OCI-LY1 (cell line): ENCODE data around the gene CTF1.

ENCODE experiments used
- H2AFZ ChIP-seq: fragments of 200-600 bp; sonication (generic), shearing (Covaris generic); 2 replicates; pipeline ENCODE4 v1.6.0; 2014; ENCODE audit warnings: antibody characterized with exemption, mild to moderate bottlenecking, low read length
- H3F3A ChIP-seq: fragments of 200-600 bp; sonication (generic), shearing (Covaris generic); 2 replicates; pipeline ENCODE4 v1.6.0; 2014; ENCODE audit warnings: mild to moderate bottlenecking, antibody characterized with exemption, low read length, moderate library complexity; ENCODE audit not compliant: insufficient read depth
- H3K27ac ChIP-seq: fragments of 200-600 bp; sonication (generic); 2 replicates; pipeline ENCODE4 v1.5.1; 2014; ENCODE audit warnings: low read length, mixed run types, mild to moderate bottlenecking, low read depth; ENCODE audit not compliant: poor library complexity, severe bottlenecking
- H3K27me3 ChIP-seq: fragments of 200-600 bp; sonication (generic); 2 replicates; pipeline ENCODE4 v1.6.0; 2014; ENCODE audit warnings: antibody characterized with exemption, mild to moderate bottlenecking, low read length, moderate library complexity; ENCODE audit not compliant: insufficient read depth
- H3K36me3 ChIP-seq: fragments of 200-600 bp; sonication (generic); 2 replicates; pipeline ENCODE4 v1.6.1; 2014; ENCODE audit warnings: mild to moderate bottlenecking, antibody characterized with exemption, low read length, moderate library complexity, mixed read lengths; ENCODE audit not compliant: insufficient read depth
- H3K4me1 ChIP-seq: fragments of 200-600 bp; sonication (generic); 2 replicates; pipeline ENCODE4 v1.5.1; 2014; ENCODE audit warnings: mild to moderate bottlenecking, low read length, moderate library complexity; ENCODE audit not compliant: insufficient read depth, severe bottlenecking
- H3K4me2 ChIP-seq: fragments of 200-600 bp; sonication (generic), shearing (Covaris generic); 2 replicates; pipeline ENCODE4 v1.6.1; 2014; ENCODE audit warnings: low read length
- H3K4me3 ChIP-seq: fragments of 200-600 bp; sonication (generic); 2 replicates; pipeline ENCODE4 v1.5.1; 2014; ENCODE audit warnings: low read length, low read depth, mild to moderate bottlenecking, mixed read lengths; ENCODE audit not compliant: poor library complexity, severe bottlenecking
- H3K79me2 ChIP-seq: fragments of 200-600 bp; shearing (Covaris generic); 2 replicates; pipeline ENCODE4 v1.6.1; 2016; ENCODE audit warnings: mixed run types, low read length, mixed read lengths; ENCODE audit not compliant: insufficient read depth
- H3K9ac ChIP-seq: fragments of 200-600 bp; sonication (generic), shearing (Covaris generic); 2 replicates; pipeline ENCODE4 v1.6.1; 2014; ENCODE audit warnings: mild to moderate bottlenecking, low read length, mixed read lengths
- H3K9me2 ChIP-seq: fragments of 200-600 bp; sonication (generic), shearing (Covaris generic); 2 replicates; pipeline ENCODE4 v1.6.1; 2014; ENCODE audit warnings: low read depth, mild to moderate bottlenecking, low read length, mixed read lengths
- H3K9me3 ChIP-seq: fragments of 200-600 bp; shearing (Covaris generic); 2 replicates; pipeline ENCODE4 v1.6.1; 2014; ENCODE audit warnings: low read length, mixed read lengths
- H4K20me1 ChIP-seq: fragments of 200-600 bp; sonication (generic), shearing (Covaris generic); 2 replicates; pipeline ENCODE4 v1.6.0; 2016; ENCODE audit warnings: mild to moderate bottlenecking, low read length; ENCODE audit not compliant: insufficient read depth
- CTCF ChIP-seq: fragments of 200-600 bp; sonication (generic), shearing (Covaris generic); IDR thresholded peaks from 2 replicates; pipeline ENCODE4 v1.5.1; 2017; ENCODE audit warnings: mild to moderate bottlenecking, antibody characterized with exemption, low read length, moderate library complexity, mixed read lengths
- EZH2 ChIP-seq: fragments of 200-600 bp; sonication (generic), shearing (Covaris generic); IDR thresholded peaks from 2 replicates; pipeline ENCODE4 v1.8.0; 2017; ENCODE audit warnings: borderline replicate concordance, mixed run types, mild to moderate bottlenecking, antibody characterized with exemption, low read length, moderate library complexity, mixed read lengths

Gene CTF1

DNA sequence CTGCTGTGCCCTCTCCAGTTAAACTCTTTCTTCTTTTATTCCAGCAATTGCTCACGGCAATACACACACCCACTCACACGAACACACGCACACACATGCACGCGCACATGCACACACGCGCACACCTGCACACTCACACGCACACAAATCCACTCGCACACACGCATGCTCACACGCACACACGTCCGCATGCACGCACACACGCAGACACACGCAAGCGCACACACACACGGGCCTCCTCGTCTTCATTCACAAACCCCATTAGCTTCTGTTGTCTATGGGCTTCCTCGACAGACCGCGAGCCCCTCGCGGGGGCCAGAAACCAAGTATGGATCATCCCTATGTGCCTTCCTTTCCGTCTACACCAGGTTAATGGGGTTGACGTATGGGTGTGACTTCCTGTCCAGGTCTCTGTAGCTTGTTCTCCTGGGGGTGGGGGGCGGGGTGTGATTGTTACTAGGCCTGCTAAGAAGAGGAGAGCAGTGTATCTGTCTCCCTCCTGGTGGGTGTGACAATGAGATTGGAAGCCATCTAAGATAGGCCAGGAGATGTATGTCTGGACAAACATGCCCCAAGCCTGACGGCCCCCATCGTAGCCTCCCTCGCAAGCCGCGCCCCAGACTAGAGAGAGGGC is 670 bp upstream of the CTF1 start:
- no peaks in the 10 kb centered on the region for H3K27me3 ChIP-seq
- H3K9ac ChIP-seq = peak overlapping the region; percentile 70
- H3K4me2 ChIP-seq = peak overlapping the region; percentile 75
- no peaks in the 10 kb centered on the region for H3K79me2 ChIP-seq
- H2AFZ ChIP-seq = no peak overlapping the region
- TF ChIP-seq CTCF = no peak
- no peak for TF ChIP-seq EZH2
- peaks cover 48% of the 10 kb centered on the region for H3K4me1 ChIP-seq
- no peaks in the 10 kb centered on the region for H3K9me3 ChIP-seq
- peak overlapping the region; percentile 87 for H3K27ac ChIP-seq
- peaks cover 4% of the 10 kb centered on the region; the same call in 1 of the 2 replicates for H3K36me3 ChIP-seq
- H3K9me2 ChIP-seq = no peaks in the 10 kb centered on the region
- H3K4me3 ChIP-seq = peak overlapping the region; percentile 62
- 0 out of 2 replicates have a peak, but pooled peaks cover 8% of the 10 kb centered on the region for H3F3A ChIP-seq
- no peaks in the 10 kb centered on the region for H4K20me1 ChIP-seq

- Histone ChIP-seq H3K9ac (peak overlapping the region; percentile 70), H3K4me2 (peak overlapping the region; percentile 75), H3K79me2 (no peaks in the 10 kb centered on the region), H3K4me1 (peaks cover 56% of the 10 kb centered on the region), H3K27me3 (no peaks in the 10 kb centered on the region), H3F3A (0 out of 2 replicates have a peak, but pooled peaks cover 8% of the 10 kb centered on the region), H3K27ac (peak overlapping the region; percentile 87), H3K9me3 (no peaks in the 10 kb centered on the region), H3K9me2 (no peaks in the 10 kb centered on the region), H3K36me3 (no peaks in the 10 kb centered on the region), H3K4me3 (peak overlapping the region; percentile 62), H2AFZ (no peak overlapping the region), H4K20me1 (no peaks in the 10 kb centered on the region)
- TF ChIP-seq EZH2 (no peak), CTCF (no peak; the same call in 1 of the 2 replicates)
These were observed 697 bp downstream of the CTF1 start for GRCh38 chr16:30896889-30897733.

DNA sequence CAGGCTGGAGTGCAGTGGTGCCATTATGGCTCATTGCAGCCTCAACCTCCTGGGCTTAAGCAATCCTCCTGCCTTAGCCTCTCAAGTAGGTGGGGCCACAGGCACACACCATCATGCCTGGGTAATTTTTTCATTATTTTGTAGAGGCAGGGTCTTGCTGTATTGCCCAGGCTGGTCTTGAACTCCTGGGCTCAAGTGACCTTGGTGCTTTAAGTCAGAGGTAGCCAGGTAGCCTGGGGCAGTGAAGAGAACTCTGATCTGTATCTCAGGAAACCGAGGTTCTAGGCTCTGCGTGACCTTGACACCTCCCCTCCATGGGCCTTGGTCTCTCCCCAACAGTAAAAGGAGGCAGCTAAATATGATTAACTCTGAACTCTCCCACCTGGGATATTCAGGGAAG is 3.4 kb downstream of the CTF1 start:
- Histone ChIP-seq H3K9me3 (no peaks in the 10 kb centered on the region), H2AFZ (no peak overlapping the region), H3K4me2 (no peak overlapping the region), H3F3A (0 out of 2 replicates have a peak, but pooled peaks cover 3% of the 10 kb centered on the region), H3K4me1 (peaks cover 58% of the 10 kb centered on the region), H3K4me3 (no peak overlapping the region), H4K20me1 (no peaks in the 10 kb centered on the region), H3K9ac (no peak overlapping the region), H3K9me2 (no peaks in the 10 kb centered on the region), H3K36me3 (no peaks in the 10 kb centered on the region), H3K79me2 (no peaks in the 10 kb centered on the region), H3K27ac (no peak overlapping the region), H3K27me3 (no peaks in the 10 kb centered on the region)
- TF ChIP-seq CTCF (no peak), EZH2 (no peak)
